ENCODE measurements around the gene CCDC15.

The CCDC15 gene

GRCh38 chr11:124953753-124954589 lies at the start of gene CCDC15:
TSS of gene CCDC15 (plus strand) at chr11:124954202. CDS start at chr11:124954733, 531 bp downstream.
- peak; percentile 99 for DNase-seq

- DNase-seq: no peak
Observed at GRCh38 chr11:124915541-124916369, 38.2 kb upstream of the CCDC15 start.

GRCh38 chr11:124916370-124916710 lies 37.7 kb upstream of the CCDC15 start:
- no peak for DNase-seq

GRCh38 chr11:124917115-124917637 lies 36.8 kb upstream of the CCDC15 start:
- DNase-seq: no peak

- DNase-seq: no peak
Observed at GRCh38 chr11:124918950-124919349, 35.1 kb upstream of the CCDC15 start, which contains the start of gene HEPN1. TSS of gene HEPN1 (plus strand) at chr11:124919250.

- no peak for DNase-seq
Observed at GRCh38 chr11:124919898-124920297, 34.1 kb upstream of the CCDC15 start.

- no peak for DNase-seq
Observed at GRCh38 chr11:124920356-124920755, 33.6 kb upstream of the CCDC15 start.

GRCh38 chr11:124920870-124921609 lies 33.0 kb upstream of the CCDC15 start:
- peak; percentile 92 for DNase-seq

- DNase-seq: no peak
Observed at GRCh38 chr11:124922831-124923230, 31.2 kb upstream of the CCDC15 start.

- no peak for DNase-seq
Observed at GRCh38 chr11:124923296-124923695, 30.7 kb upstream of the CCDC15 start.

GRCh38 chr11:124928942-124929665 lies 24.9 kb upstream of the CCDC15 start:
- no peak for DNase-seq

- no peak for DNase-seq
Observed at GRCh38 chr11:124930799-124931198, 23.2 kb upstream of the CCDC15 start.

- DNase-seq: no peak
Observed at GRCh38 chr11:124934862-124935547, 19.0 kb upstream of the CCDC15 start.

GRCh38 chr11:124935548-124936514 lies 18.2 kb upstream of the CCDC15 start, which contains the start of gene HEPACAM:
TSS of gene HEPACAM (minus strand) at chr11:124936047. CDS start at chr11:124936006, 41 bp downstream.
- DNase-seq: no peak

- DNase-seq: no peak
Observed at GRCh38 chr11:124937336-124937935, 16.6 kb upstream of the CCDC15 start.

- DNase-seq: no peak
Observed at GRCh38 chr11:124938206-124938765, 15.7 kb upstream of the CCDC15 start.

- DNase-seq: no peak
Observed at GRCh38 chr11:124938970-124939369, 15.0 kb upstream of the CCDC15 start.

GRCh38 chr11:124941703-124942102 lies 12.3 kb upstream of the CCDC15 start:
- no peak for DNase-seq

Measured in retina (tissue), 1 donor.